ENCODE measurements around the gene RNF40.

RNF40 gene

GRCh38 chr16:30761928-30762902, at the start of gene RNF40, which contains the start of gene CFAP119:
Gene RNF40 (plus strand): TSS chr16:30762322. CDS start chr16:30762546, 224 bp downstream.
Gene CFAP119 (minus strand): TSS chr16:30762062. CDS start chr16:30761748, 314 bp downstream.
- peak; percentile 82 to 98 (median 95) for DNase-seq

GRCh38 chr16:30715750-30716445, 46.2 kb upstream of the RNF40 start:
- no peak for DNase-seq

GRCh38 chr16:30720086-30720485, 42.0 kb upstream of the RNF40 start:
- no peak for DNase-seq

- DNase-seq: no peak
Measured at GRCh38 chr16:30720694-30721093, 41.4 kb upstream of the RNF40 start.

- DNase-seq: no peak
Measured at GRCh38 chr16:30721167-30721566, 41.0 kb upstream of the RNF40 start.

- no peak for DNase-seq
Measured at GRCh38 chr16:30721606-30722005, 40.5 kb upstream of the RNF40 start.

GRCh38 chr16:30722443-30722842, 39.7 kb upstream of the RNF40 start:
- DNase-seq: no peak

- DNase-seq: no peak
Measured at GRCh38 chr16:30722916-30723315, 39.2 kb upstream of the RNF40 start.

- DNase-seq: no peak
Measured at GRCh38 chr16:30723725-30724355, 38.3 kb upstream of the RNF40 start.

- DNase-seq: peak in 5 of 51 donors; percentile 3 to 33 (median 21)
Measured at GRCh38 chr16:30724641-30725417, 37.3 kb upstream of the RNF40 start.

- no peak for DNase-seq
Measured at GRCh38 chr16:30725418-30725792, 36.7 kb upstream of the RNF40 start.

- DNase-seq: no peak
Measured at GRCh38 chr16:30728321-30728720, 33.8 kb upstream of the RNF40 start.

GRCh38 chr16:30728899-30729672, 33.0 kb upstream of the RNF40 start:
- no peak for DNase-seq

- DNase-seq: no peak
Measured at GRCh38 chr16:30731411-30731810, 30.7 kb upstream of the RNF40 start.

GRCh38 chr16:30736995-30737793, 24.9 kb upstream of the RNF40 start:
- no peak for DNase-seq

GRCh38 chr16:30737794-30738648, 24.1 kb upstream of the RNF40 start:
- no peak for DNase-seq

- DNase-seq: no peak
Measured at GRCh38 chr16:30738984-30739951, 22.9 kb upstream of the RNF40 start.

Data from hypothalamus (tissue), 51 donors.